Measurements from ENCODE around the gene DNAJC24. TPM values are rescaled to one million over a fixed set of nuclear protein-coding genes. Genes with fewer than 3 reads are reported as not detected.
"Not testable (repeated sequence)": the region's sequence is repeated elsewhere in the genome, so short reads cannot be mapped to it uniquely, and the experiment has no call there.

DNAJC24 gene
- total RNA-seq (2014; rRNA removed; shearing (Covaris generic)) (21.3 and 21.5 TPM in 2 replicates), polyA plus RNA-seq (2016; fragmentation: Nextera tagmentation; extraction: Ambion mirVana) (20.3 and 24.9 TPM in 2 replicates)
- long read RNA-seq, partial matches to known transcripts, result 2 of 4 reads
- long read RNA-seq, other reads (novel, unspliced or antisense), result 1 of 4 reads

GRCh38 chr11:31369348-31370329 is at the start of gene DNAJC24, which contains the start of gene DCDC1:
DNAJC24 (plus strand) TSS chr11:31369860; CDS start chr11:31370749, 889 bp downstream.
DCDC1 (minus strand) TSS chr11:31369739; CDS start chr11:31328280, 41,459 bp downstream.
- peaks cover 6% of the 10 kb centered on the region for H3K27me3 Mint-ChIP-seq (ENCODE audit: insufficient read depth, low read depth, poor library complexity)
- peak; percentile 73 for TF ChIP-seq ETS1 (IDR thresholded peaks at IDR 0.05)
- TF ChIP-seq EZH2phosphoT487 (IDR thresholded peaks at IDR 0.05; ENCODE audit: unreplicated experiment), result no peak
- peak; percentile 85 for TF ChIP-seq POLR2AphosphoS5 (IDR thresholded peaks at IDR 0.05; ENCODE audit: low read depth)
- TF ChIP-seq CREB1 (CRISPR knock-in tag; IDR thresholded peaks at IDR 0.05; ENCODE audit: low read depth), result peak; percentile 76
- no peak for TF ChIP-seq ZNF462 (CRISPR knock-in tag; IDR thresholded peaks at IDR 0.05)
- TF ChIP-seq JUNB (IDR thresholded peaks at IDR 0.05; ENCODE audit: unreplicated experiment), result no peak

GRCh38 chr11:31321494-31321893 is 48.2 kb upstream of the DNAJC24 start:
- not testable (repeated sequence) for DNase-seq (ENCODE audit: low spot score); H3K4me3 Mint-ChIP-seq; H3K4me3 ChIP-seq; H3K27me3 ChIP-seq (ENCODE audit: insufficient read depth); H3K36me3 ChIP-seq (ENCODE audit: insufficient read depth); H3K27ac Mint-ChIP-seq; H3K27ac ChIP-seq (ENCODE audit: low read depth); H4K20me1 ChIP-seq (replicated peaks; ENCODE audit: insufficient read depth); ATAC-seq; H3K79me2 ChIP-seq (replicated peaks; ENCODE audit: insufficient read depth); H3K9me2 ChIP-seq (ENCODE audit: insufficient read depth); H3K4me1 ChIP-seq (ENCODE audit: insufficient read depth); H3K36me3 Mint-ChIP-seq (ENCODE audit: low read depth); H3K4me1 Mint-ChIP-seq; H3F3A ChIP-seq (replicated peaks; ENCODE audit: low read depth); H3K27me3 Mint-ChIP-seq (ENCODE audit: insufficient read depth, low read depth, poor library complexity); H3K4me2 ChIP-seq; H3K9me3 Mint-ChIP-seq
- 0 out of 2 replicates have a peak overlapping the region, but pooled peaks have one; percentile 10 for H2AFZ ChIP-seq

More at GRCh38 chr11:31369348-31370329, at the start of gene DNAJC24, which contains the start of gene DCDC1:
- peaks cover 41% of the 10 kb centered on the region for H3K79me2 ChIP-seq (replicated peaks; ENCODE audit: insufficient read depth)
- H3K27ac ChIP-seq (ENCODE audit: low read depth), result peak within 1 kb of the TSS; percentile 89
- H3K4me2 ChIP-seq, result peak within 1 kb of the TSS; percentile 88
- no peaks in the 10 kb centered on the region for H3F3A ChIP-seq (replicated peaks; ENCODE audit: low read depth)
- H3K27me3 ChIP-seq (ENCODE audit: insufficient read depth), result no peaks in the 10 kb centered on the region
- H3K36me3 ChIP-seq (ENCODE audit: insufficient read depth), result no peaks in the 10 kb centered on the region
- no peaks in the 10 kb centered on the region for H3K9me2 ChIP-seq (ENCODE audit: insufficient read depth)
- ATAC-seq (peak; percentile 99), DNase-seq (ENCODE audit: low spot score) (peak; percentile 98)
- Mint-ChIP-seq H3K27ac (peak within 1 kb of the TSS; percentile 93), H3K9me3 (no peaks in the 10 kb centered on the region), H3K4me1 (peaks cover 5% of the 10 kb centered on the region), H3K4me3 (peak within 1 kb of the TSS; percentile 86), H3K36me3 (ENCODE audit: low read depth) (no peaks in the 10 kb centered on the region)
- H3K4me1 ChIP-seq (ENCODE audit: insufficient read depth), result peaks cover 5% of the 10 kb centered on the region; the same call in 1 of the 2 replicates
- no peaks in the 10 kb centered on the region; the same call in 1 of the 2 replicates for H4K20me1 ChIP-seq (replicated peaks; ENCODE audit: insufficient read depth)
- peak within 1 kb of the TSS; percentile 97 for H2AFZ ChIP-seq
- H3K4me3 ChIP-seq, result peak within 1 kb of the TSS; percentile 75

Measured in GM23338 (cell line).